Uterus (tissue), 2 donors: ENCODE data around the gene BOD1L1.

Source experiments
- POLR2A ChIP-seq, 2 donors: fragments of 450-650 bp; IDR thresholded peaks; one replicate each; pipeline ENCODE4 v1.6.1; 2016; ENCODE audit warnings: antibody characterized with exemption in 2 of 2, mild to moderate bottlenecking in 1 of 2, moderate library complexity in 1 of 2
- TF ChIP-seq, protein P1 (sequence below), 4 experiments: fragments of 200-600 bp in 2 of 4; fragments of 450-650 bp in 2 of 4; sonication (generic) in 2 of 4; IDR thresholded peaks; one replicate each; pipeline ENCODE4 v1.5.1; 2016 to 2019; ENCODE audit warnings: antibody characterized with exemption in 4 of 4, mild to moderate bottlenecking in 2 of 4, moderate library complexity in 1 of 4

- TF ChIP-seq, protein P1, sequence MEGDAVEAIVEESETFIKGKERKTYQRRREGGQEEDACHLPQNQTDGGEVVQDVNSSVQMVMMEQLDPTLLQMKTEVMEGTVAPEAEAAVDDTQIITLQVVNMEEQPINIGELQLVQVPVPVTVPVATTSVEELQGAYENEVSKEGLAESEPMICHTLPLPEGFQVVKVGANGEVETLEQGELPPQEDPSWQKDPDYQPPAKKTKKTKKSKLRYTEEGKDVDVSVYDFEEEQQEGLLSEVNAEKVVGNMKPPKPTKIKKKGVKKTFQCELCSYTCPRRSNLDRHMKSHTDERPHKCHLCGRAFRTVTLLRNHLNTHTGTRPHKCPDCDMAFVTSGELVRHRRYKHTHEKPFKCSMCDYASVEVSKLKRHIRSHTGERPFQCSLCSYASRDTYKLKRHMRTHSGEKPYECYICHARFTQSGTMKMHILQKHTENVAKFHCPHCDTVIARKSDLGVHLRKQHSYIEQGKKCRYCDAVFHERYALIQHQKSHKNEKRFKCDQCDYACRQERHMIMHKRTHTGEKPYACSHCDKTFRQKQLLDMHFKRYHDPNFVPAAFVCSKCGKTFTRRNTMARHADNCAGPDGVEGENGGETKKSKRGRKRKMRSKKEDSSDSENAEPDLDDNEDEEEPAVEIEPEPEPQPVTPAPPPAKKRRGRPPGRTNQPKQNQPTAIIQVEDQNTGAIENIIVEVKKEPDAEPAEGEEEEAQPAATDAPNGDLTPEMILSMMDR (IDR thresholded peaks at IDR 0.05), result no peak
- TF ChIP-seq POLR2A (IDR thresholded peaks at IDR 0.05), result no peak
These were observed 26.5 kb downstream of the BOD1L1 start for GRCh38 chr4:13601048-13601447.
